K562 treated with DMSO at 1 percent for 12 hours (cell line): ENCODE results near the gene NCOA5. TPM values are rescaled to one million over a fixed set of nuclear protein-coding genes. Genes with fewer than 3 reads are reported as not detected.

ENCODE experiments used
- total RNA-seq: library from RNA; unstranded; fragments of 300-600 nt; gene quantifications from 2 replicates; pipeline ENCODE4 v1.2.3, GENCODE V29; 2022; ENCODE audit not compliant: insufficient read depth

NCOA5 gene
- 9.2 and 25.8 TPM in 2 replicates for total RNA-seq

DNA sequence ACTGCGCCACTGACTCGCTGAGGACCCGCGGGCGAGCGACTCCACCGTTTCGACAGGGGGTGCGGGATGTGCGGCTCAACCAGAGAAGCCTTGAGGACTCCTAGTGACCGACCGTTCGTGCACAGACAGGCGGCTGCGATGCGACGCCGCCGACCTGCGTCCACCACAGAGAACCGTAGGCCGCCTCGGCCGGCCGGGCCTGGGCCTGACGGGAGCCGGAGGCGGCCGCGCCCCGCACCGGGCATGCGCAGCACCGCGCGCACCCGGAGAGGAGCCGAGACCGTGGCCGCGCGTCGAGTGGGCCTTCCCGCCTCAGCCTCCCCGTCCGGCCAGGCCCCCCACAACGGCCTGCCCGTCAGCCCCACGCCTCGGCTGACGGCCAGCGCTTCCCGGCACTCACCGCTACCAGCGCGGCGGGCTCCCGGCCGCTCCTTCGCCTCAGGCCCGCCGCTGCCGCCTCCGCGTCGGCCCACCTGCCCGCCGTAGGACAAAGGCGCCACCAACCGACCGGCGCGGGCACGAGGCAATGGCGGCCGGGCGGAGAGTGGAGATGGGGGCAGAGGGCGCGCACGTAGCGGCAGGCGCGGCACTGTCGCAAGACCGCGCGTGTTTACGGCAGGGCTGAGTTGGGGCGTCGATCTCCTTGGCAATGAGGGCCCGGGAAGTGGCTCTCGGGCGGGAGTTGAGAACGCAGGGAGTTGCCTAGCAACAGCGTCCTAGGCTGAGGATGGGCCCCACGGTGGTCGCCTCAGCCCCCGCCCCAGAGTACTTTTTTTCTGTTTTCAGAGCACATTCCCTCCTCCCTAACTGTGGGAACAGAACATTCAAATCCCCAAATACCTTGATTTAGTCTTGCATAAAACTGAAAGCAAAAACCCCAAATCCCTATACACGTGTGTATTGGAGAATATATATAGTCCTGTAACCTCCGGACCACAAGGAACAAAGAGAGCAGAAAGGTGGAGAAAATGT is at the start of gene NCOA5:
TSS of gene NCOA5 (minus strand) at position 546 of the 972 bp plus-strand sequence. CDS start 10,538 bp downstream, outside the sequence.

GRCh38 chr20:46117704-46118467 is 28.1 kb upstream of the NCOA5 start, which contains the start of gene CD40:
Gene CD40, plus strand, starts transcription at chr20:46118314. Its CDS starts 30 bp downstream, at chr20:46118344.

DNA sequence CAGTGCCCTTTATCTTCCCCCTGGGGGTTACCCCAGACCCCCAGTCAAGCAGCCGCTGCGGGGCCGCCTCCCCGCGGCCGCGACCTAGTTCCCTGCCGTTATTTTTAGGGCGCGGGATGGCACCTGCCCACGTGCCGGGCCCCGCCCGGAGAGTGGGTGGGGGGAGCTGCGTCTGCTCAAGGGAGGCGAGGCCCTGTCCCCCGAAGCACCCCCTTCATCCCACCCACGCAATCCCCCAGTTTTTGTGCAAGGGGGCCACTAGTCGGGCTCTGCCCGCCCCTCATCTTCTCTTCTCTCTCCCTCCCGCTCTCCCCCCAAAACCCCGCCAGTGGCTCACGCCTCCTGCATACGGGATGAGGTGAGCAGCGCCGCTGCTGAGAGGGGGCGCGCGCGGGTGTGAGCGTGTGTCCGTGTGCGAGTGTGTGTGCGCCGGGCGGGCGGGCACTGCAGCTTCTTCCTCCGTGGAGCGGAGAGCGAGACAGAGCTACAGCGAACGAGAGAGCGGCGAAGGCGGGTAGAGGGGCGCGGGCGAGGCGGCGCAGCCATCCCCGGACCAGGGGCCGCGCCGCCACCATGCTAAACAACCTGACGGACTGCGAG is 60.9 kb downstream of the NCOA5 start, which contains the start of gene SLC12A5:
TSS of gene SLC12A5 (plus strand) at position 444 of the 600 bp plus-strand sequence. CDS start at position 574, 130 bp downstream.

Other genes with a start within 250 kb of the NCOA5 start
- gene ACOT8, start 232.6 kb downstream of the NCOA5 start, total RNA-seq: 68.3 and 90.4 TPM in 2 replicates
- 4.7 and 7.7 TPM in 2 replicates for gene ZSWIM3, start 232.3 kb downstream of the NCOA5 start, total RNA-seq
- 6.8 and 16.3 TPM in 2 replicates for gene ZSWIM1, start 208.7 kb downstream of the NCOA5 start, total RNA-seq
- 1.9 TPM in 1 of 2 replicates, not detected in the other for gene SPATA25, start 202.3 kb downstream of the NCOA5 start, total RNA-seq
- 2.8 and 5.2 TPM in 2 replicates for gene NEURL2, start 198.8 kb downstream of the NCOA5 start, total RNA-seq
- gene CTSA, start 198.6 kb downstream of the NCOA5 start, total RNA-seq: 53.1 and 90.7 TPM in 2 replicates
- gene PLTP, start 177.8 kb downstream of the NCOA5 start, total RNA-seq: 24.2 and 27.2 TPM in 2 replicates
- gene PCIF1, start 155.3 kb downstream of the NCOA5 start, total RNA-seq: 29.2 and 30.5 TPM in 2 replicates
- gene ZNF335, start 117.8 kb downstream of the NCOA5 start, total RNA-seq: 4.5 and 15.5 TPM in 2 replicates
- gene MMP9, start 81.1 kb downstream of the NCOA5 start, total RNA-seq: not detected in 2 replicates
- 21.0 TPM in 1 of 2 replicates, not detected in the other for gene SLC12A5, start 60.7 kb downstream of the NCOA5 start, total RNA-seq
- 2.7 and 4.3 TPM in 2 replicates for gene CD40, start 28.4 kb upstream of the NCOA5 start, total RNA-seq
- gene CDH22, start 218.5 kb upstream of the NCOA5 start, total RNA-seq: not detected in 2 replicates